ENCODE measurements around the gene CILP. TPM values are rescaled to one million over a fixed set of nuclear protein-coding genes. Genes with fewer than 3 reads are reported as not detected.

CILP gene
- total RNA-seq, 1 experiment from 2014 or later, result not detected

GRCh38 chr15:65164139-65164538 is 47.1 kb downstream of the CILP start:
- Histone ChIP-seq H3K27ac (ENCODE audit: low read depth, low read length) (no peak overlapping the region), H3K9ac (ENCODE audit: low read length) (no peak overlapping the region), H3K4me1 (ENCODE audit: control insufficient read depth in 1 of 2, insufficient read depth in 2 of 2, low read length in 2 of 2) (no peaks in the 10 kb centered on the region), H3K9me3 (ENCODE audit: control insufficient read depth in 1 of 2, insufficient read depth in 1 of 2, low read depth in 1 of 2, low read length in 2 of 2) (no peaks in the 10 kb centered on the region), H2AFZ (ENCODE audit: low read depth, low read length, poor library complexity, severe bottlenecking) (no peak overlapping the region), H3K4me3 (replicated peaks in 1 of 2; ENCODE audit: low read depth in 1 of 2, low read length in 2 of 2) (no peak overlapping the region), H4K20me1 (ENCODE audit: insufficient read depth) (no peaks in the 10 kb centered on the region), H3K4me2 (ENCODE audit: low read length) (no peak overlapping the region), H3K79me2 (ENCODE audit: insufficient read depth, low read length) (peaks cover 14% of the 10 kb centered on the region; the same call in 1 of the 2 replicates), H3K9me2 (ENCODE audit: insufficient read depth) (no peaks in the 10 kb centered on the region), H3K27me3 (ENCODE audit: insufficient read depth, low read length) (no peaks in the 10 kb centered on the region), H3K36me3 (ENCODE audit: control insufficient read depth in 1 of 2, insufficient read depth in 2 of 2, low read length in 2 of 2) (peaks cover 11 to 17% of the 10 kb centered on the region in 2 experiments; a peak in 3 of 4 replicates)
- DNase-seq (ENCODE audit: low read depth, low spot score) (no peak), ATAC-seq (no peak)
- ChIA-PET CTCF (no interaction called here), POLR2A (interaction anchor here (1.0 kb wide), 1 partner anchor 141 kb away, joined by 3 read pairs; the partner anchor contains the start of gene RNU5B-1), RAD21 (ENCODE audit: low non-redundant PET in 1 of 2, low total read pairs in 2 of 2, uncharacterized antibody in 2 of 2, unreplicated experiment in 2 of 2) (no interaction called here)
- no TSS peak for BruUV-seq (replicated peaks)
- TF ChIP-seq REST (IDR thresholded peaks at IDR 0.05; ENCODE audit: low read depth) (no peak), POLR2AphosphoS5 (IDR thresholded peaks at IDR 0.05; ENCODE audit: low read depth, low read length) (no peak), EZH2 (IDR thresholded peaks at IDR 0.05) (no peak), ZFX (IDR thresholded peaks at IDR 0.05) (no peak), TCF7L2 (IDR thresholded peaks at IDR 0.05; ENCODE audit: borderline replicate concordance, extremely low read depth, insufficient read depth, insufficient read length) (no peak), EZH2phosphoT487 (IDR thresholded peaks at IDR 0.05; ENCODE audit: borderline replicate concordance) (no peak), SIN3A (IDR thresholded peaks at IDR 0.05; ENCODE audit: low read depth) (no peak), ELF1 (IDR thresholded peaks at IDR 0.05; ENCODE audit: borderline replicate concordance, low read depth) (no peak), CTCF (IDR thresholded peaks at IDR 0.05 in 2 of 3, conservative IDR thresholded peaks at IDR 0.05 in 1 of 3; ENCODE audit: borderline replicate concordance in 1 of 3, insufficient read depth in 1 of 3, low read depth in 2 of 3, low read length in 2 of 3) (no peak), JUND (IDR thresholded peaks at IDR 0.05) (no peak), ATF3 (IDR thresholded peaks at IDR 0.05) (no peak), CBX3 (IDR thresholded peaks at IDR 0.05; ENCODE audit: low read depth) (no peak), ZBTB33 (IDR thresholded peaks at IDR 0.05; ENCODE audit: extremely low read depth, insufficient replicate concordance, low read length) (no peak), POLR2A (IDR thresholded peaks at IDR 0.05; ENCODE audit: borderline replicate concordance, extremely low read depth, insufficient read depth, insufficient read length) (no peak), RAD21 (IDR thresholded peaks at IDR 0.05; ENCODE audit: low read depth) (no peak), FOSL1 (IDR thresholded peaks at IDR 0.05; ENCODE audit: low read depth) (no peak), CEBPB (IDR thresholded peaks at IDR 0.05; ENCODE audit: low read depth) (no peak), SRF (IDR thresholded peaks at IDR 0.05; ENCODE audit: low read depth) (no peak), EGR1 (IDR thresholded peaks at IDR 0.05; ENCODE audit: low read depth) (no peak)
- intact Hi-C loops (cut with micrococcal nuclease), result no loop called here
